Liver (tissue), 9 donors: ENCODE results near the gene SYCP2. TPM values are rescaled to one million over a fixed set of nuclear protein-coding genes. Genes with fewer than 3 reads are reported as not detected.

Experiments
- DNase-seq: peaks from one replicate; pipeline ENCODE4 v3.0.0-alpha.2; 2017; ENCODE audit warnings: low spot score
- H3K27ac ChIP-seq, 2 donors: one replicate each; pipeline ENCODE4 v1.7.0; 2013; ENCODE audit warnings: inconsistent platforms in 2 of 2, low read length in 2 of 2, control low read depth in 1 of 2, low read depth in 1 of 2, mild to moderate bottlenecking in 1 of 2
- H3K27me3 ChIP-seq, 4 donors: one replicate each; pipeline versions ENCODE4 v1.6.1 to v1.7.0; 2013; ENCODE audit warnings: low read length in 3 of 4, inconsistent platforms in 1 of 4, mild to moderate bottlenecking in 1 of 4, moderate library complexity in 1 of 4; ENCODE audit not compliant: control insufficient read depth in 4 of 4, insufficient read depth in 4 of 4
- H3K36me3 ChIP-seq, 4 donors: one replicate each; pipeline versions ENCODE4 v1.6.1 to v1.7.0; 2013; ENCODE audit warnings: low read length in 3 of 4, mild to moderate bottlenecking in 3 of 4, low read depth in 1 of 4, moderate library complexity in 1 of 4; ENCODE audit not compliant: control insufficient read depth in 4 of 4, insufficient read depth in 3 of 4
- H3K4me1 ChIP-seq, 4 donors: one replicate each; pipeline versions ENCODE4 v1.6.1 to v1.7.0; 2013; ENCODE audit warnings: low read length in 3 of 4, mild to moderate bottlenecking in 3 of 4, moderate library complexity in 1 of 4; ENCODE audit not compliant: control insufficient read depth in 4 of 4, insufficient read depth in 4 of 4
- H3K4me3 ChIP-seq, 3 donors: one replicate each; pipeline versions ENCODE4 v1.6.1 to v1.7.0; 2013; ENCODE audit warnings: low read length in 3 of 3, control low read depth in 1 of 3, low read depth in 1 of 3, mild to moderate bottlenecking in 1 of 3
- H3K9ac ChIP-seq, 2 donors: one replicate each; pipeline ENCODE4 v1.7.0; 2013; ENCODE audit warnings: low read length in 2 of 2, mild to moderate bottlenecking in 2 of 2, moderate library complexity in 2 of 2, control low read depth in 1 of 2, low read depth in 1 of 2
- H3K9me3 ChIP-seq, 4 donors: one replicate each; pipeline versions ENCODE4 v1.6.1 to v1.7.0; 2013; ENCODE audit warnings: low read length in 3 of 4; ENCODE audit not compliant: control insufficient read depth in 4 of 4
- ATF3 ChIP-seq: IDR thresholded peaks from 2 replicates; pipeline ENCODE4 v1.6.1; 2016; ENCODE audit warnings: antibody characterized with exemption
- CTCF ChIP-seq: fragments of 150-350 bp; IDR thresholded peaks from 2 replicates; pipeline ENCODE4 v1.5.1; 2017; ENCODE audit warnings: improper control_type of control experiment, low read depth, low read length; ENCODE audit not compliant: missing input control
- EGR1 ChIP-seq, 2 donors: IDR thresholded peaks; 2 replicates each; pipeline ENCODE4 v1.6.1; 2016 to 2018; ENCODE audit warnings: antibody characterized with exemption in 2 of 2, low read depth in 2 of 2
- FOXA1 ChIP-seq: IDR thresholded peaks from 2 replicates; pipeline ENCODE4 v1.6.1; 2016; ENCODE audit warnings: antibody characterized with exemption
- FOXA2 ChIP-seq: IDR thresholded peaks from 2 replicates; pipeline ENCODE4 v1.6.1; 2016; ENCODE audit warnings: antibody characterized with exemption
- GABPA ChIP-seq, 2 donors: IDR thresholded peaks in 1 of 2; conservative IDR thresholded peaks in 1 of 2; 2 replicates each; pipeline ENCODE4 v1.6.1; 2016; ENCODE audit warnings: antibody characterized with exemption in 2 of 2, mild to moderate bottlenecking in 1 of 2, moderate library complexity in 1 of 2
- HNF4A ChIP-seq, 2 donors: conservative IDR thresholded peaks; 2 replicates each; pipeline ENCODE4 v1.6.1; 2016; ENCODE audit warnings: antibody characterized with exemption in 2 of 2, mild to moderate bottlenecking in 2 of 2
- HNF4G ChIP-seq: IDR thresholded peaks from 2 replicates; pipeline ENCODE4 v1.6.1; 2016; ENCODE audit warnings: antibody characterized with exemption
- JUND ChIP-seq, 2 donors: IDR thresholded peaks; 2 replicates each; pipeline ENCODE4 v1.6.1; 2016; ENCODE audit warnings: antibody characterized with exemption in 2 of 2
- MAX ChIP-seq: IDR thresholded peaks from 2 replicates; pipeline ENCODE4 v1.6.1; 2016; ENCODE audit warnings: antibody characterized with exemption
- NR2F2 ChIP-seq: IDR thresholded peaks from 2 replicates; pipeline ENCODE4 v1.6.1; 2016; ENCODE audit warnings: antibody characterized with exemption
- RAD21 ChIP-seq, 2 donors: IDR thresholded peaks; 2 replicates each; pipeline ENCODE4 v1.6.1; 2016; ENCODE audit warnings: antibody characterized with exemption in 2 of 2, mild to moderate bottlenecking in 2 of 2
- REST ChIP-seq: IDR thresholded peaks from 2 replicates; pipeline ENCODE4 v1.6.1; 2016; ENCODE audit warnings: antibody characterized with exemption, mild to moderate bottlenecking
- RXRA ChIP-seq, 2 donors: IDR thresholded peaks; 2 replicates each; pipeline ENCODE4 v1.6.1; 2017 to 2018; ENCODE audit warnings: antibody characterized with exemption in 2 of 2, mild to moderate bottlenecking in 1 of 2
- TAF1 ChIP-seq: conservative IDR thresholded peaks from 2 replicates; pipeline ENCODE4 v1.6.1; 2016; ENCODE audit warnings: antibody characterized with exemption, mild to moderate bottlenecking
- YY1 ChIP-seq: IDR thresholded peaks from 2 replicates; pipeline ENCODE4 v1.6.1; 2016; ENCODE audit warnings: antibody characterized with exemption, mild to moderate bottlenecking
- ZBTB33 ChIP-seq: IDR thresholded peaks from 2 replicates; pipeline ENCODE4 v1.6.1; 2016; ENCODE audit warnings: antibody characterized with exemption
- WGBS: extraction: QIAGEN DNeasy Blood & Tissue Kit; methylation state at CpG from one replicate; pipeline ENCODE4 v1.1.7; 2013; 5-methylcytosine and 5-hydroxymethylcytosine counted together
- polyA plus RNA-seq, 2 donors: library from polyadenylated mRNA; stranded (reverse) in 1 of 2; unstranded in 1 of 2; fragments of 200-250 nt in 1 of 2; fragments of >200 nt in 1 of 2; fragmentation: Nextera tagmentation in 1 of 2; extraction: Ambion mirVana in 1 of 2; gene quantifications; one replicate each; pipeline versions ENCODE4 v1.2.1 to v1.2.3, GENCODE V29; 2013 to 2015
- total RNA-seq, 2 donors: library from RNA; depleted of rRNA; stranded (reverse); fragments of >200 nt; gene quantifications; one replicate each; pipeline ENCODE4 v1.2.3, GENCODE V29; 2014
- donor health status: healthy.
- donor health status: healthy.
- donor health status: healthy.
- donor health status: healthy.
- donor health status: healthy.

The SYCP2 gene
- total and polyA plus RNA-seq, 4 donors = 0.07 to 0.84 (median 0.38) TPM

GRCh38 chr20:59821788-59822187 is 111.6 kb downstream of the SYCP2 start:
- Histone ChIP-seq H3K9me3 (no peaks in the 10 kb centered on the region), H3K4me3 (no peak overlapping the region), H3K27ac (no peak overlapping the region), H3K36me3 (no peaks in the 10 kb centered on the region), H3K4me1 (no peaks in the 10 kb centered on the region), H3K27me3 (no peaks in the 10 kb centered on the region), H3K9ac (no peak overlapping the region)
- DNase-seq = no peak
- 81% methylated on average over 18 of the region's 19 CpGs for WGBS
- no peak for TF ChIP-seq YY1
- no peak for TF ChIP-seq ZBTB33
- TF ChIP-seq TAF1 = no peak
- TF ChIP-seq MAX = no peak
- TF ChIP-seq GABPA (IDR thresholded peaks at IDR 0.05 in 1 of 2, conservative IDR thresholded peaks at IDR 0.05 in 1 of 2) = no peak
- no peak for TF ChIP-seq RXRA (IDR thresholded peaks at IDR 0.05)
- TF ChIP-seq ATF3 = no peak
- no peak for TF ChIP-seq REST
- no peak for TF ChIP-seq HNF4G
- TF ChIP-seq CTCF = no peak
- TF ChIP-seq JUND (IDR thresholded peaks at IDR 0.05) = no peak
- no peak for TF ChIP-seq NR2F2
- no peak for TF ChIP-seq EGR1 (IDR thresholded peaks at IDR 0.05; ENCODE audit: low read depth in 2 of 2)
- no peak for TF ChIP-seq RAD21 (IDR thresholded peaks at IDR 0.05)
- no peak for TF ChIP-seq FOXA1

GRCh38 chr20:59821201-59821600 is 112.2 kb downstream of the SYCP2 start:
- Histone ChIP-seq H3K36me3 (no peaks in the 10 kb centered on the region), H3K27me3 (no peaks in the 10 kb centered on the region), H3K9me3 (no peaks in the 10 kb centered on the region), H3K4me1 (no peaks in the 10 kb centered on the region), H3K27ac (no peak overlapping the region), H3K9ac (no peak overlapping the region), H3K4me3 (no peak overlapping the region)
- TF ChIP-seq RXRA (IDR thresholded peaks at IDR 0.05) (no peak), EGR1 (IDR thresholded peaks at IDR 0.05; ENCODE audit: low read depth in 2 of 2) (no peak), ZBTB33 (no peak), FOXA2 (no peak), HNF4A (conservative IDR thresholded peaks at IDR 0.05) (no peak), HNF4G (no peak), FOXA1 (no peak), TAF1 (no peak)
- 91% methylated on average over 7 of the region's 7 CpGs for WGBS
- peak; percentile 17 for DNase-seq
